Measurements from ENCODE around the gene FSTL1.

Gene FSTL1

GRCh38 chr3:120410541-120410940, 40.3 kb downstream of the FSTL1 start:
- no peak overlapping the region for H3K4me3 ChIP-seq (ENCODE audit: control insufficient read depth in 1 of 7, extremely low read depth in 1 of 7, insufficient read depth in 4 of 7, low read depth in 2 of 7, low read length in 6 of 7)
- no peaks in the 10 kb centered on the region for H3K27me3 ChIP-seq (replicated peaks in 2 of 5; ENCODE audit: control insufficient read depth in 4 of 5, insufficient read depth in 5 of 5, low read length in 4 of 5)
- H3K27ac ChIP-seq (ENCODE audit: insufficient read depth in 1 of 2, low read depth in 1 of 2, low read length in 2 of 2, poor library complexity in 1 of 2, severe bottlenecking in 2 of 2): no peak overlapping the region
- POLR2A ChIA-PET: no interaction called here
- H3K4me1 ChIP-seq (ENCODE audit: control extremely low read depth in 1 of 4, control insufficient read depth in 4 of 4, insufficient read depth in 4 of 4, low read length in 3 of 4): no peaks in the 10 kb centered on the region
- H3K9me3 ChIP-seq (ENCODE audit: control extremely low read depth in 1 of 5, control insufficient read depth in 4 of 5, insufficient read depth in 2 of 5, low read depth in 1 of 5, low read length in 4 of 5): no peaks in the 10 kb centered on the region
- no CpG with 5 or more reads among the region's 1 CpG for WGBS (ENCODE audit: insufficient coverage)
- H3K36me3 ChIP-seq (ENCODE audit: control insufficient read depth in 4 of 4, insufficient read depth in 4 of 4, low read length in 3 of 4): peaks cover 0 to 46% (median 12%) of the 10 kb centered on the region in 4 experiments
- CTCF ChIA-PET: interaction anchor here (0.8 to 1.3 kb wide), 3 partner anchors 9 to 166 kb away, joined by 3 to 5 read pairs (median 3); no protein-coding TSS in a partner anchor
- no peak for DNase-seq

- Histone ChIP-seq H3K36me3 (ENCODE audit: control insufficient read depth in 4 of 4, insufficient read depth in 4 of 4, low read length in 3 of 4) (peaks cover 0 to 49% (median 14%) of the 10 kb centered on the region in 4 experiments), H3K4me1 (ENCODE audit: control extremely low read depth in 1 of 4, control insufficient read depth in 4 of 4, insufficient read depth in 4 of 4, low read length in 3 of 4) (no peaks in the 10 kb centered on the region), H3K27me3 (replicated peaks in 2 of 5; ENCODE audit: control insufficient read depth in 4 of 5, insufficient read depth in 5 of 5, low read length in 4 of 5) (no peaks in the 10 kb centered on the region), H3K9me3 (ENCODE audit: control extremely low read depth in 1 of 5, control insufficient read depth in 4 of 5, insufficient read depth in 2 of 5, low read depth in 1 of 5, low read length in 4 of 5) (no peaks in the 10 kb centered on the region), H3K27ac (ENCODE audit: insufficient read depth in 1 of 2, low read depth in 1 of 2, low read length in 2 of 2, poor library complexity in 1 of 2, severe bottlenecking in 2 of 2) (no peak overlapping the region), H3K4me3 (ENCODE audit: control insufficient read depth in 1 of 7, extremely low read depth in 1 of 7, insufficient read depth in 4 of 7, low read depth in 2 of 7, low read length in 6 of 7) (no peak overlapping the region)
- no peak for DNase-seq
- whole genome bisulfite sequencing (ENCODE audit: insufficient coverage): 100% methylated on average over 2 of the region's 3 CpGs
- POLR2A ChIA-PET: no interaction called here
- CTCF ChIA-PET: interaction anchor here (0.8 to 2.0 kb wide), 6 partner anchors 8 to 166 kb away, joined by 3 to 5 read pairs (median 4); no protein-coding TSS in a partner anchor
These were observed 40.7 kb downstream of the FSTL1 start for GRCh38 chr3:120410116-120410515.

DNA sequence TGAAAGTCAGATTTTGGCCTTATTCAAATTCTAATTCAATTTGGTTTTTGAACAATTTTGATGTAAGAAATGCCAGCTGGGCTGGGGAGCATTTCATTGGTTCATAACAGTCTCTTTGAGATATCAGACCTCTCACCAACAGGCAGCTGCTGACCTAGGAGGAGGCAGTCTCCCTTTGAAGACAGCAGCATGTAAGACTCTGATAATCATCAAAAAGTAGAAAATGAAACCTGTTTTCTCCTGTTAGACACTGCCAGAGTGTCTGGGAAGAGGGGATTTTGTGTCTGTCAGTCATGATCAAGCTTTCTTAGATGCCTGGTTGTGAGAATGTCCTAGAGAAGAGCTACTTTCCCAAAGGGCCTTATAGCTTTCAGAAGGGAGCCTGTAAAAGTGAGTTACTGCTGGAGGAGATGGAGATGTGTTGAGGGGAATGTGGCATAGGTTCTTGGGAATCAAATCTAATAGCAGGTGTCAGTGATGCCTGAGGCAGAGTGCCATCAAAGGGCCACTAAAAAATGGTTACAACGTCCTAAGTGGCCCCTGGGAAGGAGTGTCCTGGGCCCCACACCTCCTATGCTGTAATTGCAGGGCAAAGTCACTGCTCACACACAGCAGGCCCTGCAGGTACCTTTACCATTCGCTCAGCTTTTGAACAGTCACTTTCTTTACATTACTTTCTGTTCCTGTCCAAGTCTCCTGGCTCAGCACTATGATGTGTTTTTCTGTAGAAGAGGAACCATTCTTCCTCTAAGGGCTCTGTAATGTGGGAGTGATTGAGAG, 43.1 kb downstream of the FSTL1 start:
- no peaks in the 10 kb centered on the region for H3K27me3 ChIP-seq (replicated peaks in 2 of 5; ENCODE audit: control insufficient read depth in 4 of 5, insufficient read depth in 5 of 5, low read length in 4 of 5)
- POLR2A ChIA-PET: no interaction called here
- 100% methylated on average over 1 of the region's 2 CpGs for WGBS (ENCODE audit: insufficient coverage)
- no peak overlapping the region for H3K4me3 ChIP-seq (ENCODE audit: control insufficient read depth in 1 of 7, extremely low read depth in 1 of 7, insufficient read depth in 4 of 7, low read depth in 2 of 7, low read length in 6 of 7)
- H3K9me3 ChIP-seq (ENCODE audit: control extremely low read depth in 1 of 5, control insufficient read depth in 4 of 5, insufficient read depth in 2 of 5, low read depth in 1 of 5, low read length in 4 of 5): no peaks in the 10 kb centered on the region
- H3K36me3 ChIP-seq (ENCODE audit: control insufficient read depth in 4 of 4, insufficient read depth in 4 of 4, low read length in 3 of 4): peaks cover 0 to 58% (median 21%) of the 10 kb centered on the region in 4 experiments
- no peak overlapping the region for H3K27ac ChIP-seq (ENCODE audit: insufficient read depth in 1 of 2, low read depth in 1 of 2, low read length in 2 of 2, poor library complexity in 1 of 2, severe bottlenecking in 2 of 2)
- DNase-seq: no peak
- CTCF ChIA-PET: interaction anchor here (0.6 to 1.2 kb wide), 2 partner anchors 10 to 14 kb away, joined by 3 to 5 read pairs; no protein-coding TSS in a partner anchor
- no peaks in the 10 kb centered on the region for H3K4me1 ChIP-seq (ENCODE audit: control extremely low read depth in 1 of 4, control insufficient read depth in 4 of 4, insufficient read depth in 4 of 4, low read length in 3 of 4)

DNA sequence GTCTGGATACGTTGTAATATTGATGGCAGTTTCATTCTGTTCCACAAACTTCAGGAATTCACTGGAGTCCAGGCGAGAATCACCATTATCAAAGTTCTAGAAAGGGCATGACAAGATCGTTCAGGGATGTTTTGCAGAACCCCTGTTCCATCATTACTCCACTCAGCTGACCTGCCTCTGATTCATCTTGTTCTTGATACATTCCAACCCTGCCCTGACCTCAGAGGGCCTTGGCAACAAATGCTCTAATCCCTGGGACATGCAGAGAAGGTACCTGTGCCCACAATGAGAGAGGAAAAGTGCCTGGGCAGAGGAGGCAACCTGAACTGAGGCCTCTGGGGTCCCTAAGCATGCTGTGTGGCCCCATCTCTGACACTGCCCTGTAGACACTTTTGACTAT, 45.9 kb downstream of the FSTL1 start:
- no peak for DNase-seq
- Histone ChIP-seq H3K27me3 (replicated peaks in 2 of 5; ENCODE audit: control insufficient read depth in 4 of 5, insufficient read depth in 5 of 5, low read length in 4 of 5) (no peaks in the 10 kb centered on the region), H3K27ac (ENCODE audit: insufficient read depth in 1 of 2, low read depth in 1 of 2, low read length in 2 of 2, poor library complexity in 1 of 2, severe bottlenecking in 2 of 2) (no peak overlapping the region), H3K4me3 (ENCODE audit: control insufficient read depth in 1 of 7, extremely low read depth in 1 of 7, insufficient read depth in 4 of 7, low read depth in 2 of 7, low read length in 6 of 7) (no peak overlapping the region), H3K36me3 (ENCODE audit: control insufficient read depth in 4 of 4, insufficient read depth in 4 of 4, low read length in 3 of 4) (peaks cover 0 to 69% (median 21%) of the 10 kb centered on the region in 4 experiments), H3K4me1 (ENCODE audit: control extremely low read depth in 1 of 4, control insufficient read depth in 4 of 4, insufficient read depth in 4 of 4, low read length in 3 of 4) (no peaks in the 10 kb centered on the region), H3K9me3 (ENCODE audit: control extremely low read depth in 1 of 5, control insufficient read depth in 4 of 5, insufficient read depth in 2 of 5, low read depth in 1 of 5, low read length in 4 of 5) (no peaks in the 10 kb centered on the region)
- WGBS (ENCODE audit: insufficient coverage): 100% methylated on average over 3 of the region's 3 CpGs
- ChIA-PET POLR2A (no interaction called here), CTCF (no interaction called here)

DNA sequence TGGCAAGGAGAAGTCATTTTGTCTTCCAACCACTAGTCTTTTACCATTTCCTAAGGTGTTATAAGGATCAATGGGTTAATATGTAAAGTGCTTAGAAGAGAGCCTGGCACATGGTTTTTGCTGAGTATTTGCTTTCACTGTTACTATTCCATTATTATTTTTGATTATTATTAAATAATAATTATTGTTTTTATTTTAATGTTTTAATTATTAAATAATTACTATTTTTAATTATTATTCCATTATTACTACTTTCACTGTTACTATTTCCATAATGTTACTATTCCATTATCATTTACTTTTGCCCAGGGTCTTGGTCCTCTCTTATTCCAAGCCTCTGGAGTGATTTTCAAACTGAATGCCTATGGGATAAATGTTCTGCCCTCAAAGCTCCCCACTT, 48.5 kb downstream of the FSTL1 start:
- Histone ChIP-seq H3K27ac (ENCODE audit: insufficient read depth in 1 of 2, low read depth in 1 of 2, low read length in 2 of 2, poor library complexity in 1 of 2, severe bottlenecking in 2 of 2) (no peak overlapping the region), H3K36me3 (ENCODE audit: control insufficient read depth in 4 of 4, insufficient read depth in 4 of 4, low read length in 3 of 4) (peaks cover 0 to 70% (median 19%) of the 10 kb centered on the region in 4 experiments), H3K9me3 (ENCODE audit: control extremely low read depth in 1 of 5, control insufficient read depth in 4 of 5, insufficient read depth in 2 of 5, low read depth in 1 of 5, low read length in 4 of 5) (no peaks in the 10 kb centered on the region), H3K4me3 (ENCODE audit: control insufficient read depth in 1 of 7, extremely low read depth in 1 of 7, insufficient read depth in 4 of 7, low read depth in 2 of 7, low read length in 6 of 7) (no peak overlapping the region), H3K27me3 (replicated peaks in 2 of 5; ENCODE audit: control insufficient read depth in 4 of 5, insufficient read depth in 5 of 5, low read length in 4 of 5) (no peaks in the 10 kb centered on the region), H3K4me1 (ENCODE audit: control extremely low read depth in 1 of 4, control insufficient read depth in 4 of 4, insufficient read depth in 4 of 4, low read length in 3 of 4) (peaks cover 0 to 2% (median 0%) of the 10 kb centered on the region in 4 experiments)
- ChIA-PET POLR2A (no interaction called here), CTCF (interaction anchor here (0.9 to 1.7 kb wide), 2 partner anchors 8 to 14 kb away, joined by 3 to 7 read pairs; no protein-coding TSS in a partner anchor)
- no peak for DNase-seq

DNA sequence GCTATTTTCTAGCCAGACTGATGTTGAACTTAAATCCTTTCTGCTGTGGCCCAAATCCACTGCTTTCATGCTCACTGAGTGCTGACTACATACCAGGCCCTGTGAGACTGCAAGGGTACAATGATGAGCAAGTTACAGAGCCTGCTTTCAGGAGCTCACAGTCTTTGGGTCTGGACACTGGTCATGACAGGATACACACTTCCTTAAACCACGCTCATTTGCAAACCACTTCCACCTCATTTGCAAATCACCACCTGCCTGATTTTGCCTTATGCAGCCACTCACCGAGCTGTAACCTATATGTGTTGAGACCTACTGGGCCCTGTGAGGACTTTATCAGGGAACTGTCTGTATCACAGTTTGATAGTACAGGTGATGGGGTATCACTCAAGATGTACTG, 51.4 kb downstream of the FSTL1 start:
- H3K27me3 ChIP-seq (replicated peaks in 2 of 5; ENCODE audit: control insufficient read depth in 4 of 5, insufficient read depth in 5 of 5, low read length in 4 of 5): no peaks in the 10 kb centered on the region
- no peak for DNase-seq
- no peak overlapping the region for H3K27ac ChIP-seq (ENCODE audit: insufficient read depth in 1 of 2, low read depth in 1 of 2, low read length in 2 of 2, poor library complexity in 1 of 2, severe bottlenecking in 2 of 2)
- H3K36me3 ChIP-seq (ENCODE audit: control insufficient read depth in 4 of 4, insufficient read depth in 4 of 4, low read length in 3 of 4): peaks cover 0 to 72% (median 17%) of the 10 kb centered on the region in 4 experiments
- no peak overlapping the region for H3K4me3 ChIP-seq (ENCODE audit: control insufficient read depth in 1 of 7, extremely low read depth in 1 of 7, insufficient read depth in 4 of 7, low read depth in 2 of 7, low read length in 6 of 7)
- WGBS (ENCODE audit: insufficient coverage): 82% methylated on average over 2 of the region's 2 CpGs
- ChIA-PET POLR2A (interaction anchor here (0.5 kb wide), 1 partner anchor 13 kb away, joined by 3 read pairs; no protein-coding TSS in a partner anchor), CTCF (interaction anchor here (1.2 kb wide), 1 partner anchor 155 kb away, joined by 3 read pairs; no protein-coding TSS in a partner anchor)
- H3K4me1 ChIP-seq (ENCODE audit: control extremely low read depth in 1 of 4, control insufficient read depth in 4 of 4, insufficient read depth in 4 of 4, low read length in 3 of 4): peaks cover 0 to 2% (median 0%) of the 10 kb centered on the region in 4 experiments
- no peaks in the 10 kb centered on the region for H3K9me3 ChIP-seq (ENCODE audit: control extremely low read depth in 1 of 5, control insufficient read depth in 4 of 5, insufficient read depth in 2 of 5, low read depth in 1 of 5, low read length in 4 of 5)

DNA sequence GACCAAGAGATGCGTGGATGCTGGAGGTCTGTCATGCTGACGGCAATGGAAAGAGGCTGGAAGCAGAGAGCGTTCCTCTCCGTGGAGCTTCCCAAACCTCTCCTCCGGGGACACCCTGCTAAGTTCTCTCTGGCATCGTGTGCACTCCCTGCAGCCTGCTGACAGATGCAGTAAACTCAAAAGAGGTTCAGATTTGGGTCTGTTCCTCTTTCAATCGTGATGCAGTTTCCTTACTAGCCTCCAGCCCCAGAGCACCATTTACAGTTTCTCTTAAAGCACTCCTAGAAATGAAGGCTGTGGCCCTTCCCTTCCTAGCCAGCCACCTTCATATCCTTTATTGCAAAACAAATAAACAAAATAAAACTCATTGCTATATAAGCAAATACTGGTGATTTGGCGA, 54.3 kb downstream of the FSTL1 start:
- DNase-seq: no peak
- POLR2A ChIA-PET: no interaction called here
- Histone ChIP-seq H3K9me3 (ENCODE audit: control extremely low read depth in 1 of 5, control insufficient read depth in 4 of 5, insufficient read depth in 2 of 5, low read depth in 1 of 5, low read length in 4 of 5) (no peaks in the 10 kb centered on the region), H3K36me3 (ENCODE audit: control insufficient read depth in 4 of 4, insufficient read depth in 4 of 4, low read length in 3 of 4) (peaks cover 0 to 53% (median 12%) of the 10 kb centered on the region in 4 experiments), H3K4me3 (ENCODE audit: control insufficient read depth in 1 of 7, extremely low read depth in 1 of 7, insufficient read depth in 4 of 7, low read depth in 2 of 7, low read length in 6 of 7) (no peak overlapping the region), H3K27ac (ENCODE audit: insufficient read depth in 1 of 2, low read depth in 1 of 2, low read length in 2 of 2, poor library complexity in 1 of 2, severe bottlenecking in 2 of 2) (no peak overlapping the region), H3K4me1 (ENCODE audit: control extremely low read depth in 1 of 4, control insufficient read depth in 4 of 4, insufficient read depth in 4 of 4, low read length in 3 of 4) (peaks cover 0 to 2% (median 0%) of the 10 kb centered on the region in 4 experiments), H3K27me3 (replicated peaks in 2 of 5; ENCODE audit: control insufficient read depth in 4 of 5, insufficient read depth in 5 of 5, low read length in 4 of 5) (no peaks in the 10 kb centered on the region)
- CTCF ChIA-PET: interaction anchor here (1.7 to 1.8 kb wide), 2 partner anchors 21 to 57 kb away, joined by 3 to 5 read pairs; no protein-coding TSS in a partner anchor
- 96% methylated on average over 8 of the region's 8 CpGs for WGBS (ENCODE audit: insufficient coverage)

All from common myeloid progenitor, CD34-positive (primary cell).